ES-I3 (cell line): ENCODE results near the gene MRPL18.
A peak's percentile ranks its signal among the peaks of the same experiment; 100 is the strongest.

Source experiments
- H3K36me3 ChIP-seq: 2 replicates; pipeline ENCODE4 v1.6.1; 2013; ENCODE audit warnings: mild to moderate bottlenecking, low read length, control low read depth, moderate library complexity; ENCODE audit not compliant: insufficient read depth
- H3K4me1 ChIP-seq: 2 replicates; pipeline ENCODE4 v1.6.1; 2013; ENCODE audit warnings: mild to moderate bottlenecking, control low read depth, low read length; ENCODE audit not compliant: insufficient read depth
- H3K9ac ChIP-seq: 2 replicates; pipeline ENCODE4 v1.6.1; 2013; ENCODE audit warnings: low read depth, mild to moderate bottlenecking, low read length, moderate library complexity
- H3K9me3 ChIP-seq: 2 replicates; pipeline ENCODE4 v1.6.1; 2013; ENCODE audit warnings: mild to moderate bottlenecking, low read length, moderate library complexity; ENCODE audit not compliant: control insufficient read depth, insufficient read depth

Gene MRPL18

DNA sequence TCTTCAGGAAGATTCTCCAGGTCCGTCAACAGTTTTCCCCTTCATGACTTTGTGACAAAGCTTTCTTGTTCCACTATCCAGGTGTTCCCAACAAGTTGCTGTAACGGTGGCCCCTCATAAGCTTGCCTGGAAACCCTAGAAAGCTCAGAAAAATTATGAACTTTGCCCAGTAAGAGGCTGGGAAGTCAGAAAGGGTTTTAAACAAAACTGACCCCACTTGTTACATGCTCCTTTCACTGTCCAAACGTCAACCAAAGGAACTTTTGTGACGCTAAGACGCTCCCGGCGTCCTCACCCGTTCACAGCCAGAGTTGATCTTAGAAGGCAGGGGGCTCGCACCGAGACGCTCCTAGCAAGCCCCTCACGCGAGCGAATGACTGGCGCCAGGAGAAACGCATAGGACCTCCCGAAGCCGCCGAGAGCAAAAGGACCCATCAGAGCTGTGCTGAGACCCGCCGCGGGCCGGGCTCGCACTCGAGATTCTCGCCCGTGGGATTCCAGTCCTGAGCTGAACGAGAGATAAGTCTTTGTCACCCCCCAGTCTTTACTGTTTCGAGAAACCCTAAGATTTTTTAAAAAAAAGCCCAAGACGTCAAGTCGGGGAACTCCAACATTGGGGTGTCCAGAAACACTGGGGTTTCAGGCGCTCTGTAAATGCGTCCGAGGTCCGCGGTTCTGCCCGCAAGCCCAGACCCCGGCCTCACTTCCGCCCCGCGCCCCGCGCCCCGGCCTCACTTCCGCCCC is 29.0 kb upstream of the MRPL18 start:
- Histone ChIP-seq H3K4me1 (peaks cover 12% of the 10 kb centered on the region), H3K9me3 (no peaks in the 10 kb centered on the region), H3K9ac (peak overlapping the region; percentile 99), H3K36me3 (peaks cover 7% of the 10 kb centered on the region)

DNA sequence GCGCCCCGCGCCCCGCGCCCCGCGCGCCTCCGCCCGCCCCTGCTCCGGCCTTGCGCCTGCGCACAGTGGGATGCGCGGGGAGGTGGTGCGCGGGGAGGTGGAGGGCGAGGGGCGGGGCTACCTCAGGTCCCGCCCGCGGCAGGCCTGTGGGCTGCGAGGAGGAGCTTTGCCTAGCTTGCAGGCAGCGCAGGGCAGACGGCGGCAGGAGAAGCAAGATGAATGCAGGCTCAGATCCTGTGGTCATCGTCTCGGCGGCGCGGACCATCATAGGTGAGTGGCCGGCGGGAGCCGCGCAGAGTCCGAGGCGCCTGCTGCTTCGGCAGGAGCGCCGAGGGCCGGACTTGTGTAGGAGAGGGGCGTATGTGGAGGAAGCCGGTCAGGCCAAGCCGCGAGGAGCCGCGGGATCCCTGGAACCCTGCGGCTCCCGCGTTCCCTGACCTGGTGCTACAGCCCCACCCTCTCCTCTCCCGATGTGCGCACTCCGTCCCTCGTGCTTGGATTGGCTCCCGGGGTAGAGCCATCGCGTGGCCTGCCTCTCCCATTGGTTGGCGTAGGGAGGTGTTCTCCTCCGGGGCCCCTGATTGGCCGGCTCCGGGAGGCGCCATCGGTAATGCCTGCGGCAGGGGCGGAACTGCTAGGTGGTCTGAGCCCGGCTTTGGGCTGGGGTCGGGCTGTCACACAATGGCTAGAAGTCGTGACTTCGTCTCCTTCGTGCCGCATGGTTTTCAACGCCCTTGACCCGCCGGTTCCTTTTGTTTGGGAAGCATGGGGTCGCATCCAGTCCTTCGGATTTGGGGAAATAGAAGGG is 28.2 kb upstream of the MRPL18 start, which contains the start of gene ACAT2:
TSS of gene ACAT2 (plus strand) at position 173 of the 808 bp plus-strand sequence. CDS start at position 216, 43 bp downstream.
- Histone ChIP-seq H3K4me1 (peaks cover 12% of the 10 kb centered on the region), H3K9me3 (no peaks in the 10 kb centered on the region), H3K36me3 (peaks cover 11% of the 10 kb centered on the region), H3K9ac (peak within 1 kb of the TSS; percentile 99)

DNA sequence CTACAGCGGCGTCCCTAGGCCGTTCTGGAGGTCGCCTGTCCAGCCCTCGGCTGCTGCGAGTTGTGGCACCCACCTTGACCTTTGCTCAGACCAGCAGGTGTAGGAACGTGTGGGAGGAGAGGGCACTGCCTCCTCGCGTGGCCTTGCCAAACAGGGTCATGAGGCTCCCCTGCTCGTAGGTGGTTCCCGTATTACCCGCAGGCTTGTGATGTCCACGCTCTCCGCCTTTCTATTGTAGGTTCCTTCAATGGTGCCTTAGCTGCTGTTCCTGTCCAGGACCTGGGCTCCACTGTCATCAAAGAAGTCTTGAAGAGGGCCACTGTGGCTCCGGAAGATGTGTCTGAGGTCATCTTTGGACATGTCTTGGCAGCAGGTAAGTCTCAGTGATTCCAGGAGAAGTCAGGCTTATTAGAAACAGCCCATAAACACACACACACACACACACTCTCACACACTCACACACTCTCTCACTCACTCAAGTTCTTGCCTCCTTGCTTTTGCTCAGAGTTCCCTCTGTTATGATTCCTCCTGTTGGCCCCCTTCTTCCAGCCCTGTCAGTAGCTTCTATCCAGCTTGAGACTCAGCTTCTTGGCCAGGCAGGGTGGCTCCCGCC is 27.5 kb upstream of the MRPL18 start:
- Histone ChIP-seq H3K36me3 (peaks cover 13% of the 10 kb centered on the region), H3K4me1 (peaks cover 12% of the 10 kb centered on the region), H3K9ac (peak overlapping the region; percentile 99), H3K9me3 (no peaks in the 10 kb centered on the region)

DNA sequence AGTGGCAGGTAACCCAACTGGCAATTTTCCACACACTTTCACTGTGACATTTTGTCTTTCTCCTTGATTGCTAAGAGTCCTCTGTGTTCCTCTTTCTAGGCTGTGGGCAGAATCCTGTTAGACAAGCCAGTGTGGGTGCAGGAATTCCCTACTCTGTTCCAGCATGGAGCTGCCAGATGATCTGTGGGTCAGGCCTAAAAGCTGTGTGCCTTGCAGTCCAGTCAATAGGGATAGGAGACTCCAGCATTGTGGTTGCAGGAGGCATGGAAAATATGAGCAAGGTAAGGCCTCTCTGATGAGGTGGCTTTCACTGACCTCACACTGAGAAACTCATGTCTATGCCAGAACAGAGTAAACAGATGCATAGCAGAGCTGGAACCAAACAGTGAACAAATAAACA is 23.4 kb upstream of the MRPL18 start:
- H3K4me1 ChIP-seq, result no peaks in the 10 kb centered on the region
- peaks cover 33% of the 10 kb centered on the region for H3K36me3 ChIP-seq

DNA sequence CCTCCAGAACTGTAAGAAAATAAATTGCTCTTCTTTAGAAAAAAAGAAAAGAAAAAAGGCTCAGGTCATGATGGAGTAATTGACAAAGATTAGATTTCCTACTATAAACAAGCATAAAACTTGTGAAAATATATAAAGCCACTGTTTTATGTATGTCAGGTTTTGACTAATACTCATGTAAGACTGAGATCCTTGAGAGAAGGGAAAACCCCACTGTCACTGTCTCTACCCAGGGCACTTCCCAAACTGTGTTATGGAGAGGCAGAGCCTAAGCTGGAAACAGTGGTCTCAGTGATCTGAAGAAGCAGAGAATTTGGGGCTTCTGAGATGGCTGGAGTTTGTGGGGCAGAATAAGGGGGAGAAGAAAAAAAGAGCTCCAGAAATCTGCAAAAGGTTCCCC is 20.8 kb upstream of the MRPL18 start:
- H3K36me3 ChIP-seq, result peaks cover 33% of the 10 kb centered on the region

More for the DNA sequence above, 23.4 kb upstream of the MRPL18 start:
- Histone ChIP-seq H3K9ac (no peak overlapping the region), H3K9me3 (no peaks in the 10 kb centered on the region)

DNA sequence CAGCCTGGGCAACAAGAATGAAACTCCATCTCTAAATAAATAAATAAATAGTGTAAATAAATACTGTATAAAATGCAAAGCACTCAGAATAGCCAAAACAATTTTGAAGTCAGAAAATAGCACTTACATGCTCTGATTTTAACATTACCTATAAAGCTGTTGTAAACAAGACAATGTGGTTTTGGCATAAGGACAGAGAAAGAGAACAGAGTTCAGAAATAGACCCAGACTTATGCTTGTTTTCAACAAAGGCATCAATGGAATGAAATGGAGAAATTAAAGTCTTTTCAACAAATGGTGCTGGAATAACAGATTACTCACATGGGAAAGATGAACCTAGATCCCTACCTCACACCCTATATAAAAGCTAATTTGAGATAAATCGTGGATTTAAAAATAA is 18.1 kb upstream of the MRPL18 start:
- no peak overlapping the region for H3K9ac ChIP-seq
- H3K4me1 ChIP-seq, result no peaks in the 10 kb centered on the region
- no peaks in the 10 kb centered on the region for H3K9me3 ChIP-seq
- H3K36me3 ChIP-seq, result peaks cover 32% of the 10 kb centered on the region

More for the DNA sequence above, 20.8 kb upstream of the MRPL18 start:
- Histone ChIP-seq H3K9me3 (no peaks in the 10 kb centered on the region), H3K4me1 (no peaks in the 10 kb centered on the region), H3K9ac (no peak overlapping the region)

DNA sequence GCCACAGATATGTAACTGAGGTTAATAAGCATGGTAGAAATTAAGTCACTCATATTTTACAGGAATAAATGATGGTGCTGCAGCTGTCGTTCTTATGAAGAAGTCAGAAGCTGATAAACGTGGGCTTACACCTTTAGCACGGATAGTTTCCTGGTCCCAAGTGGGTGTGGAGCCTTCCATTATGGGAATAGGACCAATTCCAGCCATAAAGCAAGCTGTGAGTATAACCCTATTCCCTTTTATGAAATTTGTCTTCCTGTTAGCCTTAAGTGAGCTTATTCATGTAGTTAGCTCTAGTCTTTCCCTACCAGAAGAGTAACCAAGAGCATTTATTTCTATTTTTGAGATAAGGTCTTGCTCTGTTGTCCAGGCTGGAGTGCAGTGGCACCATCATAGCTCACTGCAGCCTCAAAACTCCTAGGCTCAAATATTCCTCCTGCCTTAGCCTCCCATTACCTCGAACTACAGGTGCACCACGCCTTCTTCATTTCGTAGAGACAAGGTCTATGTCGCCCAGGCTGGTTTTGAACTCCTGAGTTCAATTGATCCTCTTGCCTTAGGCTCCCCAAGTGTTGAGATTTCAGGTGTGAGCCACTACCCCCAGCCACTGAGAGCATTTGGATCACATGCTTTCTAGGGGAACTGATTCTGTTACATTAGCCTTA is 12.9 kb upstream of the MRPL18 start:
- H3K9me3 ChIP-seq, result no peaks in the 10 kb centered on the region
- H3K4me1 ChIP-seq, result no peaks in the 10 kb centered on the region
- peaks cover 29% of the 10 kb centered on the region for H3K36me3 ChIP-seq
- no peak overlapping the region for H3K9ac ChIP-seq

DNA sequence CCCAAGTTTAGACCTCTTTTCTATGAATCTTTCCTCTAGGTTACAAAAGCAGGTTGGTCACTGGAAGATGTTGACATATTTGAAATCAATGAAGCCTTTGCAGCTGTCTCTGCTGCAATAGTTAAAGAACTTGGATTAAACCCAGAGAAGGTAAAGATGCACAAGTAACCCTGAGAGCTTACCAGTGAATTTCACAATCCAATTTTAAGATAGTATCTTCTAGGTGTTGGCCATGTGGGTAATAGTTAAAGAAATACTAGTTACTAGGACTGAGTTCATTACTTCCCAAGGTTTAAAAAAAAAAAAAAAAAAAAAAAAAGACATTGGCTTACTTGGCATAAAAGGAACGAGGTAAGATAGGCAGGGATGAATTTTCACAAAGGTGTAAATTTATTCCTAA is 12.1 kb upstream of the MRPL18 start:
- Histone ChIP-seq H3K36me3 (peaks cover 36% of the 10 kb centered on the region), H3K9me3 (no peaks in the 10 kb centered on the region), H3K4me1 (no peaks in the 10 kb centered on the region), H3K9ac (no peak overlapping the region)

DNA sequence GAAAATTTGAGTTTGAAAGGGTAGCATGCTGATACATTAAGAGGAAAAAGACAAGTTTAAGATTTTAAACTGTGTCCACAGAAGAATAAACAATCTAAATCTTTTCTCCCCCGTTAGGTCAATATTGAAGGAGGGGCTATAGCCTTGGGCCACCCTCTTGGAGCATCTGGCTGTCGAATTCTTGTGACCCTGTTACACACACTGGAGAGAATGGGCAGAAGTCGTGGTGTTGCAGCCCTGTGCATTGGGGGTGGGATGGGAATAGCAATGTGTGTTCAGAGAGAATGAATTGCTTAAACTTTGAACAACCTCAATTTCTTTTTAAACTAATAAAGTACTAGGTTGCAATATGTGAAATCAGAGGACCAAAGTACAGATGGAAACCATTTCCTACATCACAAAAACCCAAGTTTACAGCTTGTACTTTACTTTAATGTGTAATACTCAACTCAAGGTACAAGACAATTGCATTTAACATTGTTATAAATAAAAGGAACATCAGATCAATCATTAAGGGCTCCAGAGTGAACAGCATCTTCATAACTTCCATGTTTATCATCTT is 11.6 kb upstream of the MRPL18 start:
- peaks cover 38% of the 10 kb centered on the region for H3K36me3 ChIP-seq
- no peaks in the 10 kb centered on the region for H3K9me3 ChIP-seq
- no peak overlapping the region for H3K9ac ChIP-seq
- H3K4me1 ChIP-seq, result no peaks in the 10 kb centered on the region

DNA sequence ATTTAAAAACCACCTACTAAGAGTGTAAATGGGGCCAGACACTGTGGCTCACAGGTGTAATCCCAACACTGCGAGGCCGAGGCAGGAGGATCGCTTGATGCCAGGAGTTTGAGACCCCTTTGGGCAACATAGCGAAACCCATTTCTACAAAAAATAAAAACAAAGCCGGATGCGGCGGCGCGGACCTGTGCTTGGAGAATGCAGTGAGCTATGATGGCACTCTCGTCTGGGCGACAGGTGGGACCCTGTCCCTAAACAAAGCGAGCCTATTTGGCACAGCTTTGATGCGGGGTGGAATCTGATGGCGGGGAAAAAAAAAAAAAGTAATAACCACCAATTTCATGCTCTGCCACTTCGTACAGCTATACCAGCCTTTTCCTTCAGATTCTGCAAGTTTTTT is 2.0 kb upstream of the MRPL18 start:
- Histone ChIP-seq H3K4me1 (peaks cover 5% of the 10 kb centered on the region; the same call in 1 of the 2 replicates), H3K9ac (peak overlapping the region; percentile 91), H3K9me3 (no peaks in the 10 kb centered on the region), H3K36me3 (peaks cover 35% of the 10 kb centered on the region)

DNA sequence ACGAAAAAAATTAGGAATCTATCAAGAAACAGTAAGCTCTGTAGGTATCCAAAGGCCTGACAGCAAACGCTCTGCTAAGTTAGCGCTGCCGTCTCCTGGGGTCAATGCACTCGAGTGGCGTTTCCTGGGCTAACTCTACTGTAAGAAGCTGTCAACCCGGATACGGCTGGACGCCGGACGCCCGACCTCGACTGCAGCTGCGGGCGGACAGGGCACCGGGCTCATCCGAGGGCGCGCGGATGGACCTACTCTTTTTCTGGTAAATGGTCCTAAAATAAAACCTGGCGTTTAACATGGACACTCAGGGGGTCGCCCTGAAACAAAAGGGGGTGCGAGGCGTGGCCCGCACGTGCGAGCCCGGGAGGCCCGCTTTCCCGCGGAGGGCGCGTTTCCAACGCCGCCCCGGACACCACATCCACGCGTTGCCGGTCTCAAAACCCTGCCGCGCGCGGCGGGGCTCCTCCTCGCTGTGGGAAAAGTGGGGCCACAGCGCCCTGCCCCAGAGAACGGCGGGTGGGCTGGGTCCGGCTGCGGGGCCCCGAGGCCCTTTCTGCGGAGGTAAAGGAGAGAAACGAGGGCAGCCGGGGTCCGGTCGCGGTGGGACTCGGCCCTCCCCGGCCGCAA is 1.4 kb upstream of the MRPL18 start:
- H3K36me3 ChIP-seq, result peaks cover 35% of the 10 kb centered on the region
- H3K9me3 ChIP-seq, result no peaks in the 10 kb centered on the region
- H3K9ac ChIP-seq, result peak overlapping the region; percentile 91
- H3K4me1 ChIP-seq, result peaks cover 5% of the 10 kb centered on the region; the same call in 1 of the 2 replicates

DNA sequence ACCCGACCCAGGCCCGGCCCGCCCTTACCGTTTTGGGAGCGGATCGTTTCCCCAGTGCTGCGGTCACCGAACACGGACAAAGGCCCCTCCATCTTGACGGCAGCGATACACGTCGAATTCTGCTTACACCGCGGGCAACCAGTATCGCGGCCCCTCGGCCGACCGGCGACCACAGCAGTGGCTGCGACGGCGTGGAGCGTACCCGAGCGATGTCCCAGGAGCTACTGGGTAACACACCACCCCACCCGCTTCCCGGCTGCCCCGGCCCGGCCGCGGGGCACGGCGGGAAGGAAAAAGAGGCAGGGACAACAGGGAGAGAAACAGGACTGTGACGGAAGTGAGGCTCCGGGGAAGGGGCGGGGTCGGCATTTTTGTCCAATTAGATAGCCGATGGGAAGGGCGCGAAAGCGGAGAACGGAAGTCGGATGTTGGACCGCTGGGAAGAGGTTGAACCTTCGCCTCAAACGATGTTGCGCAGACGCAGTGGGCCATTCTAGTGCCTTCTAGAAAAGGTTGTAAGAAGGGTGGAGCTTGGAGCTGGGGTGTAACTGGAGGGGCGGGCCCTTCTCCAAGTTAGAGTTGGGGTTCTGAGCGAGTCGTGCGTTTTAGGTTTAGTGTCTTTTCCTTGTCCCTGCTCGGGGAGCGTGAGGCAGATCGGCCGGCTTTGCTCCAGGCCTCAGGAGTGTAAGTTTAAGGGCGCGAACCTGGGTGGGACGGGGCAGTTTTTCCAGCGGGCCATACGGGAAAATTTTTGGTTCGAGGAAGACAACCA is 704 bp upstream of the MRPL18 start, which contains the start of gene TCP1:
TSS of gene TCP1 (minus strand) at position 226 of the 772 bp plus-strand sequence. CDS start at position 92, 134 bp downstream.
- Histone ChIP-seq H3K36me3 (peaks cover 33% of the 10 kb centered on the region), H3K4me1 (peaks cover 5% of the 10 kb centered on the region; the same call in 1 of the 2 replicates), H3K9me3 (no peaks in the 10 kb centered on the region), H3K9ac (peak within 1 kb of the TSS; percentile 91)
